GM12865 (cell line): ENCODE results near the gene TAF11L6.
"Not testable (repeated sequence)": the region's sequence is repeated elsewhere in the genome, so short reads cannot be mapped to it uniquely, and the experiment has no call there.

Experiments
- DNase-seq: peaks from one replicate; pipeline ENCODE4 v3.0.0; 2010; ENCODE audit warnings: low read depth
- H3K4me3 ChIP-seq: 2 replicates; pipeline ENCODE4 v1.5.1; 2011; ENCODE audit warnings: mild to moderate bottlenecking, low read depth, low read length, control low read depth
- TF ChIP-seq, protein P1 (sequence below): IDR thresholded peaks from 2 replicates; pipeline ENCODE4 v1.5.1; 2011; ENCODE audit warnings: low read length, control low read depth, low read depth, inconsistent platforms; ENCODE audit not compliant: insufficient read depth; ENCODE audit errors: missing control alignments

TAF11L6 gene

DNA sequence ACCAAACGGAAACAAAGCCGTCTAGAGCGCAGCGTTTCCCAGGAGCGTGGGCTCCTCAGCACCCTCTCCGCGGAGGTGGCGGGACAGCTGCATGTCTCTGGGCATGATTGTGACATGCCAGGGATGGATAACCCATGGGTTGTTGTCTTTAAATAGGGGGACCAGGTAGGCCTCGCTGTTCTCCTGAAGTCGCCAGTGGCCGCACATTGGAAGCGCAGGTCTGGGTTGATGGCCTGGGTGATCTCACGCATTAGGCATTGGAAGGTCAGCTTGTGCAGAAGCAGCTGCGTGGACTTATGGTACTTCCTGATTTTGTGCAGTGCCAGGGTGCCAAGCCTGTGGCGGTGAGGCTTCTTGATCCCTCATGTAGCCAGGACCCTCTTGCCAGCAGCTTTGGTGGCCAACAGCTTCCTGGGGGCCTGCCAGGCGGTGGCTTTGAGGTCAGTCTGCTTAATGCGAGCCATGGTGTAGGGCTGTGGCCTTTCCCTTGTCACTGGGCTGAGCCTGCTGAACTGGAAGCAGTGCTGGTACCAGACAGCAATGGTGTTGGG, 16.6 kb upstream of the TAF11L6 start:
- DNase-seq = no peak
- no peak overlapping the region for H3K4me3 ChIP-seq
- TF ChIP-seq, protein P1, sequence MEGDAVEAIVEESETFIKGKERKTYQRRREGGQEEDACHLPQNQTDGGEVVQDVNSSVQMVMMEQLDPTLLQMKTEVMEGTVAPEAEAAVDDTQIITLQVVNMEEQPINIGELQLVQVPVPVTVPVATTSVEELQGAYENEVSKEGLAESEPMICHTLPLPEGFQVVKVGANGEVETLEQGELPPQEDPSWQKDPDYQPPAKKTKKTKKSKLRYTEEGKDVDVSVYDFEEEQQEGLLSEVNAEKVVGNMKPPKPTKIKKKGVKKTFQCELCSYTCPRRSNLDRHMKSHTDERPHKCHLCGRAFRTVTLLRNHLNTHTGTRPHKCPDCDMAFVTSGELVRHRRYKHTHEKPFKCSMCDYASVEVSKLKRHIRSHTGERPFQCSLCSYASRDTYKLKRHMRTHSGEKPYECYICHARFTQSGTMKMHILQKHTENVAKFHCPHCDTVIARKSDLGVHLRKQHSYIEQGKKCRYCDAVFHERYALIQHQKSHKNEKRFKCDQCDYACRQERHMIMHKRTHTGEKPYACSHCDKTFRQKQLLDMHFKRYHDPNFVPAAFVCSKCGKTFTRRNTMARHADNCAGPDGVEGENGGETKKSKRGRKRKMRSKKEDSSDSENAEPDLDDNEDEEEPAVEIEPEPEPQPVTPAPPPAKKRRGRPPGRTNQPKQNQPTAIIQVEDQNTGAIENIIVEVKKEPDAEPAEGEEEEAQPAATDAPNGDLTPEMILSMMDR = no peak

DNA sequence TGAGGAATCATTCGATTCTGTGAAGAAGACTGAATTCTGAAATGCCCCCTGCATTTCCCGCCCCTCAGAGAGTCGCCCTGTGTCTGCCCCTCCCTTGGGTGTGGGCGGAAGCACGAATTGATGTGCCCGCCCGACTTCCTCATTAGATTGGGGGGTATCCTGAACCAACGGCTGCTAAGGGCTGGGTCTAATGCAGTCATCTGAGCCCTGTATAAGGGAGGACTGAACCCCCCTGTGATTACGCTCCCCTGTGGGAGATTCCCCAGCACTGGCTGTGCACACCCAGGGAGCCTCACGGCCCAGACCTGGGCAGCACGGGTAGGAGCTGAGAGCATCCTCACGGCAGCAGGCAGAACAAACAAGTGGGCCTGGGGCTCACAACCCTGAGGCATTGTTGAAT, 10.9 kb upstream of the TAF11L6 start:
- H3K4me3 ChIP-seq, DNase-seq: not testable (repeated sequence)

DNA sequence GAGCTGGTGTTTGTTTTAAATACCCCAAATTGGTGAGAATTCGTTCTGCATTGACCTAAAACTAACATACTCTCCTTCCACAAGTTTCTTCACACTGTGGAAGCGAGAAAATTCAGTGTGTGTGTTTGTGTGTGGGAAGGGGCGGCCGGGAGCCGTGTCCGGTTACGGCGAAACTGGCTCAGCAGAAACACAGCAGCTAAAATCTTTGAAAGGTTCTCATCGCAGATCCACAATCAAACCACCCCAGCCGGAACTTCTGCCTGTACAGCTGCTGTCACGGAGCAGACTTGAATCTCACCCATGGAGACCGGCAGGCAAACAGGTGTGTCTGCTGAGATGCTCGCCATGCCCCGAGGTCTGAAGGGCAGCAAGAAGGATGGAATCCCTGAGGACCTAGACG, 10.4 kb upstream of the TAF11L6 start, which contains the start of gene TAF11L3:
Gene TAF11L3 (plus strand): TSS at position 301 of the 400 bp plus-strand sequence.
- H3K4me3 ChIP-seq, DNase-seq: not testable (repeated sequence)

DNA sequence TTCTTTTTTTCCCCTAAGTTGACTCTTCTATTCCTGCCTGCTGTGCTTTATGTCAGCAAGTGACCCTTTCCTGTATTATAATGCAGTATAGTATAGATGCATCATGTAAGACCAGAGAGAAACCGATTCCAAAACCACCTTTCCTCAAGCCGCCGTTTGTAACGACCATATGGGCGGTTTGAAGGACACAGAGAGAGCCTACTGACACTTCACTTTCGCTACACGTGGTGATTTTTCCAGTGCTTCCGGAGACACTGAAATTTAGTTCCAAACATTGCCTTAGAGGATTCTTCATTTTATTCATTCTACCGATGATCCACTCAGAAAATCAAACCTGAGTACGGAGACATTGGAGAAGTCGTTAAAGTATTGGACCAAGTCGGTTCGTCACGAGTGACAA, 9.0 kb upstream of the TAF11L6 start:
- DNase-seq, H3K4me3 ChIP-seq: not testable (repeated sequence)

DNA sequence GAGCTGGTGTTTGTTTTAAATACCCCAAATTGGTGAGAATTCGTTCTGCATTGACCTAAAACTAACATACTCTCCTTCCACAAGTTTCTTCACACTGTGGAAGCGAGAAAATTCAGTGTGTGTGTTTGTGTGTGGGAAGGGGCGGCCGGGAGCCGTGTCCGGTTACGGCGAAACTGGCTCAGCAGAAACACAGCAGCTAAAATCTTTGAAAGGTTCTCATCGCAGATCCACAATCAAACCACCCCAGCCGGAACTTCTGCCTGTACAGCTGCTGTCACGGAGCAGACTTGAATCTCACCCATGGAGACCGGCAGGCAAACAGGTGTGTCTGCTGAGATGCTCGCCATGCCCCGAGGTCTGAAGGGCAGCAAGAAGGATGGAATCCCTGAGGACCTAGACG, 7.0 kb upstream of the TAF11L6 start, which contains the start of gene TAF11L4:
Gene TAF11L4 (plus strand): TSS at position 301 of the 400 bp plus-strand sequence.
- H3K4me3 ChIP-seq, DNase-seq: not testable (repeated sequence)

DNA sequence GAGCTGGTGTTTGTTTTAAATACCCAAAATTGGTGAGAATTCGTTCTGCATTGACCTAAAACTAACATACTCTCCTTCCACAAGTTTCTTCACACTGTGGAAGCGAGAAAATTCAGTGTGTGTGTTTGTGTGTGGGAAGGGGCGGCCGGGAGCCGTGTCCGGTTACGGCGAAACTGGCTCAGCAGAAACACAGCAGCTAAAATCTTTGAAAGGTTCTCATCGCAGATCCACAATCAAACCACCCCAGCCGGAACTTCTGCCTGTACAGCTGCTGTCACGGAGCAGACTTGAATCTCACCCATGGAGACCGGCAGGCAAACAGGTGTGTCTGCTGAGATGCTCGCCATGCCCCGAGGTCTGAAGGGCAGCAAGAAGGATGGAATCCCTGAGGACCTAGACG, 3.5 kb upstream of the TAF11L6 start, which contains the start of gene TAF11L5:
Gene TAF11L5 (plus strand): TSS at position 301 of the 400 bp plus-strand sequence.
- not testable (repeated sequence) for H3K4me3 ChIP-seq, DNase-seq

DNA sequence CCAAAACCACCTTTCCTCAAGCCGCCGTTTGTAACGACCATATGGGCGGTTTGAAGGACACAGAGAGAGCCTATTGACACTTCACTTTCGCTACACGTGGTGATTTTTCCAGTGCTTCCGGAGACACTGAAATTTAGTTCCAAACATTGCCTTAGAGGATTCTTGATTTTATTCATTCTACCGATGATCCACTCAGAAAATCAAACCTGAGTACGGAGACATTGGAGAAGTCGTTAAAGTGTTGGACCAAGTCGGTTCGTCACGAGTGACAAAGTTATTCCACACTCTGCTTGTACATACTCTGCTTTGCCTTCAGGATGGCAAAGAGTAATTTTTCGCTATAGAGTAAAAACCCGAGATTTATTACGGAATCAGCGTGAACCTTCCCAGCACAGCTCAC, 2.0 kb upstream of the TAF11L6 start:
- not testable (repeated sequence) for H3K4me3 ChIP-seq
- DNase-seq = peak; percentile 26
